HepG2 (cell line): ENCODE measurements around the gene MRPL34. TPM values are rescaled to one million over a fixed set of nuclear protein-coding genes. Genes with fewer than 3 reads are reported as not detected.

Experiments
- ATF1 ChIP-seq: IDR thresholded peaks from 2 replicates; pipeline ENCODE4 v1.6.1; 2016; ENCODE audit warnings: mild to moderate bottlenecking, control low read depth
- EEA1 ChIP-seq: sonication (generic); formaldehyde crosslinking; IDR thresholded peaks from 2 replicates; pipeline ENCODE4 v1.5.1; 2020; ENCODE audit warnings: mild to moderate bottlenecking, missing genetic modification reagents, borderline replicate concordance
- GTF2F1 ChIP-seq: fragments of 150-350 bp; IDR thresholded peaks from 2 replicates; pipeline ENCODE4 v1.6.1; 2014; ENCODE audit warnings: low read length
- KAT8 ChIP-seq: IDR thresholded peaks from 2 replicates; pipeline ENCODE4 v1.6.1; 2016; ENCODE audit warnings: missing genetic modification reagents, missing compliant biosample characterization
- MXD1 ChIP-seq: sonication (generic); formaldehyde crosslinking; IDR thresholded peaks from 2 replicates; pipeline ENCODE4 v1.4.0; 2020; ENCODE audit warnings: mild to moderate bottlenecking, missing genetic modification reagents
- NFE2L1 ChIP-seq: sonication (generic); formaldehyde crosslinking; IDR thresholded peaks from 2 replicates; pipeline ENCODE4 v1.4.0; 2020; ENCODE audit warnings: missing genetic modification reagents, mild to moderate bottlenecking, borderline replicate concordance
- POLR2AphosphoS5 ChIP-seq: IDR thresholded peaks from 2 replicates; pipeline ENCODE4 v1.6.1; 2012; ENCODE audit warnings: low read depth, low read length
- RAD51 ChIP-seq: fragments of 450-650 bp; IDR thresholded peaks from 2 replicates; pipeline ENCODE4 v1.6.1; 2016; ENCODE audit warnings: borderline replicate concordance
- RARA ChIP-seq: IDR thresholded peaks from 2 replicates; pipeline ENCODE4 v1.6.1; 2016; ENCODE audit warnings: missing genetic modification reagents, missing compliant biosample characterization
- SMAD9 ChIP-seq: sonication (generic); formaldehyde crosslinking; IDR thresholded peaks from 2 replicates; pipeline ENCODE4 v1.5.1; 2020; ENCODE audit warnings: mild to moderate bottlenecking, missing genetic modification reagents
- SPEN ChIP-seq: sonication (generic); formaldehyde crosslinking; IDR thresholded peaks from 2 replicates; pipeline ENCODE4 v1.5.1; 2020; ENCODE audit warnings: low read depth, mild to moderate bottlenecking, missing genetic modification reagents
- TAF1 ChIP-seq: sonication (generic); formaldehyde crosslinking; IDR thresholded peaks from 2 replicates; pipeline ENCODE4 v1.4.0; 2020; ENCODE audit warnings: missing genetic modification reagents
- TBL1XR1 ChIP-seq: fragments of 150-350 bp; IDR thresholded peaks from 2 replicates; pipeline ENCODE4 v1.6.1; 2014; ENCODE audit warnings: borderline replicate concordance, low read length; ENCODE audit not compliant: partially characterized antibody
- ZBTB7A ChIP-seq: sonication (generic); formaldehyde crosslinking; IDR thresholded peaks from 2 replicates; pipeline ENCODE4 v1.8.0; 2022; ENCODE audit warnings: mild to moderate bottlenecking, missing genetic modification reagents
- ZBTB8A ChIP-seq: sonication (generic); formaldehyde crosslinking; IDR thresholded peaks from 2 replicates; pipeline ENCODE4 v1.4.0; 2020; ENCODE audit warnings: mild to moderate bottlenecking, low read depth, missing genetic modification reagents, borderline replicate concordance
- ZNF30 ChIP-seq: sonication (generic); formaldehyde crosslinking; IDR thresholded peaks from 2 replicates; pipeline ENCODE4 v1.5.0; 2020; ENCODE audit warnings: mild to moderate bottlenecking, missing genetic modification reagents
- ZNF335 ChIP-seq: sonication (generic); formaldehyde crosslinking; IDR thresholded peaks from 2 replicates; pipeline ENCODE4 v1.4.0; 2020; ENCODE audit warnings: missing genetic modification reagents
- polyA plus RNA-seq, 8 experiments: library from polyadenylated mRNA; depleted of rRNA in 3 of 8; stranded (reverse) in 7 of 8; unstranded in 1 of 8; fragments of >200 nt; fragmentation: Illumina TruSeq in 4 of 8; extraction: Trizol in 4 of 8; gene quantifications; 2 replicates each; pipeline versions ENCODE4 v1.2.1 to v1.2.3, GENCODE V29; 2011 to 2016; ENCODE audit warnings: low read depth in 4 of 8, missing spikeins in 1 of 8, mixed read lengths in 1 of 8; ENCODE audit not compliant: insufficient read depth in 1 of 8
- total RNA-seq, 5 experiments: library from RNA; depleted of rRNA; stranded (reverse); fragments of >200 nt; fragmentation: Illumina TruSeq; extraction: Trizol; gene quantifications; 2 replicates each; pipeline ENCODE4 v1.2.3, GENCODE V29; 2016; ENCODE audit warnings: low read depth in 1 of 5
- TF ChIP-seq, protein P1 (sequence below): sonication (generic); formaldehyde crosslinking; IDR thresholded peaks from 2 replicates; pipeline ENCODE4 v1.5.1; 2020; ENCODE audit warnings: mild to moderate bottlenecking, missing genetic modification reagents, borderline replicate concordance
- TF ChIP-seq, protein P2 (sequence below): sonication (generic); formaldehyde crosslinking; IDR thresholded peaks from 2 replicates; pipeline ENCODE4 v1.4.0; 2020; ENCODE audit warnings: missing genetic modification reagents
- TF ChIP-seq, protein P3 (sequence below): sonication (generic); formaldehyde crosslinking; IDR thresholded peaks from 2 replicates; pipeline ENCODE4 v1.4.0; 2020; ENCODE audit warnings: low read depth, mild to moderate bottlenecking, missing genetic modification reagents
- TF ChIP-seq, protein P4 (sequence below): sonication (generic); formaldehyde crosslinking; IDR thresholded peaks from 2 replicates; pipeline ENCODE4 v1.4.0; 2020; ENCODE audit warnings: missing genetic modification reagents
- TF ChIP-seq, protein P5 (sequence below): sonication (generic); formaldehyde crosslinking; IDR thresholded peaks from 2 replicates; pipeline ENCODE4 v1.5.0; 2020; ENCODE audit warnings: missing genetic modification reagents

The MRPL34 gene
- total and polyA plus RNA-seq, 2 of the 13 experiments (the other 11 are each of a cell fraction or from before 2014, with no cell fraction given): 74.0 to 77.3 TPM

GRCh38 chr19:17303167-17303939 lies 2.3 kb upstream of the MRPL34 start, which contains the start of gene ABHD8 (continued):
- TF ChIP-seq SMAD9 (CRISPR knock-in tag) (no peak), ZBTB7A (no peak), ZNF30 (CRISPR knock-in tag) (no peak), TBL1XR1 (no peak), RAD51 (no peak), ZBTB8A (CRISPR knock-in tag) (no peak), MXD1 (peak; percentile 45; the same call in 1 of the 2 replicates), SPEN (CRISPR knock-in tag) (no peak), GTF2F1 (no peak), NFE2L1 (CRISPR knock-in tag) (no peak), TAF1 (CRISPR knock-in tag) (peak; percentile 61; the same call in 1 of the 2 replicates), POLR2AphosphoS5 (peak; percentile 32; the same call in 1 of the 2 replicates), KAT8 (CRISPR knock-in tag) (peak; percentile 73), RARA (peak; percentile 79), ATF1 (CRISPR knock-in tag) (no peak), EEA1 (CRISPR knock-in tag) (no peak), ZNF335 (peak; percentile 55; the same call in 1 of the 2 replicates)
- TF ChIP-seq, protein P1, sequence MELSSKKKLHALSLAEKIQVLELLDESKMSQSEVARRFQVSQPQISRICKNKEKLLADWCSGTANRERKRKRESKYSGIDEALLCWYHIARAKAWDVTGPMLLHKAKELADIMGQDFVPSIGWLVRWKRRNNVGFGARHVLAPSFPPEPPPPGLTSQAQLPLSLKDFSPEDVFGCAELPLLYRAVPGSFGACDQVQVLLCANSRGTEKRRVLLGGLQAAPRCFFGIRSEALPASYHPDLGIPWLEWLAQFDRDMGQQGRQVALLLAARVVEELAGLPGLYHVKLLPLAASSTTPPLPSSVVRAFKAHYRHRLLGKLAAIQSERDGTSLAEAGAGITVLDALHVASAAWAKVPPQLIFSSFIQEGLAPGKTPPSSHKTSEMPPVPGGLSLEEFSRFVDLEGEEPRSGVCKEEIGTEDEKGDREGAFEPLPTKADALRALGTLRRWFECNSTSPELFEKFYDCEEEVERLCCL (CRISPR knock-in tag): no peak
- TF ChIP-seq, protein P2, sequence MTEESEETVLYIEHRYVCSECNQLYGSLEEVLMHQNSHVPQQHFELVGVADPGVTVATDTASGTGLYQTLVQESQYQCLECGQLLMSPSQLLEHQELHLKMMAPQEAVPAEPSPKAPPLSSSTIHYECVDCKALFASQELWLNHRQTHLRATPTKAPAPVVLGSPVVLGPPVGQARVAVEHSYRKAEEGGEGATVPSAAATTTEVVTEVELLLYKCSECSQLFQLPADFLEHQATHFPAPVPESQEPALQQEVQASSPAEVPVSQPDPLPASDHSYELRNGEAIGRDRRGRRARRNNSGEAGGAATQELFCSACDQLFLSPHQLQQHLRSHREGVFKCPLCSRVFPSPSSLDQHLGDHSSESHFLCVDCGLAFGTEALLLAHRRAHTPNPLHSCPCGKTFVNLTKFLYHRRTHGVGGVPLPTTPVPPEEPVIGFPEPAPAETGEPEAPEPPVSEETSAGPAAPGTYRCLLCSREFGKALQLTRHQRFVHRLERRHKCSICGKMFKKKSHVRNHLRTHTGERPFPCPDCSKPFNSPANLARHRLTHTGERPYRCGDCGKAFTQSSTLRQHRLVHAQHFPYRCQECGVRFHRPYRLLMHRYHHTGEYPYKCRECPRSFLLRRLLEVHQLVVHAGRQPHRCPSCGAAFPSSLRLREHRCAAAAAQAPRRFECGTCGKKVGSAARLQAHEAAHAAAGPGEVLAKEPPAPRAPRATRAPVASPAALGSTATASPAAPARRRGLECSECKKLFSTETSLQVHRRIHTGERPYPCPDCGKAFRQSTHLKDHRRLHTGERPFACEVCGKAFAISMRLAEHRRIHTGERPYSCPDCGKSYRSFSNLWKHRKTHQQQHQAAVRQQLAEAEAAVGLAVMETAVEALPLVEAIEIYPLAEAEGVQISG (CRISPR knock-in tag): peak; percentile 50; the same call in 1 of the 2 replicates
- TF ChIP-seq, protein P3, sequence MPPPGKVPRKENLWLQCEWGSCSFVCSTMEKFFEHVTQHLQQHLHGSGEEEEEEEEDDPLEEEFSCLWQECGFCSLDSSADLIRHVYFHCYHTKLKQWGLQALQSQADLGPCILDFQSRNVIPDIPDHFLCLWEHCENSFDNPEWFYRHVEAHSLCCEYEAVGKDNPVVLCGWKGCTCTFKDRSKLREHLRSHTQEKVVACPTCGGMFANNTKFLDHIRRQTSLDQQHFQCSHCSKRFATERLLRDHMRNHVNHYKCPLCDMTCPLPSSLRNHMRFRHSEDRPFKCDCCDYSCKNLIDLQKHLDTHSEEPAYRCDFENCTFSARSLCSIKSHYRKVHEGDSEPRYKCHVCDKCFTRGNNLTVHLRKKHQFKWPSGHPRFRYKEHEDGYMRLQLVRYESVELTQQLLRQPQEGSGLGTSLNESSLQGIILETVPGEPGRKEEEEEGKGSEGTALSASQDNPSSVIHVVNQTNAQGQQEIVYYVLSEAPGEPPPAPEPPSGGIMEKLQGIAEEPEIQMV (CRISPR knock-in tag): no peak
- TF ChIP-seq, protein P4, sequence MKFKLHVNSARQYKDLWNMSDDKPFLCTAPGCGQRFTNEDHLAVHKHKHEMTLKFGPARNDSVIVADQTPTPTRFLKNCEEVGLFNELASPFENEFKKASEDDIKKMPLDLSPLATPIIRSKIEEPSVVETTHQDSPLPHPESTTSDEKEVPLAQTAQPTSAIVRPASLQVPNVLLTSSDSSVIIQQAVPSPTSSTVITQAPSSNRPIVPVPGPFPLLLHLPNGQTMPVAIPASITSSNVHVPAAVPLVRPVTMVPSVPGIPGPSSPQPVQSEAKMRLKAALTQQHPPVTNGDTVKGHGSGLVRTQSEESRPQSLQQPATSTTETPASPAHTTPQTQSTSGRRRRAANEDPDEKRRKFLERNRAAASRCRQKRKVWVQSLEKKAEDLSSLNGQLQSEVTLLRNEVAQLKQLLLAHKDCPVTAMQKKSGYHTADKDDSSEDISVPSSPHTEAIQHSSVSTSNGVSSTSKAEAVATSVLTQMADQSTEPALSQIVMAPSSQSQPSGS (CRISPR knock-in tag): no peak
- TF ChIP-seq, protein P5, sequence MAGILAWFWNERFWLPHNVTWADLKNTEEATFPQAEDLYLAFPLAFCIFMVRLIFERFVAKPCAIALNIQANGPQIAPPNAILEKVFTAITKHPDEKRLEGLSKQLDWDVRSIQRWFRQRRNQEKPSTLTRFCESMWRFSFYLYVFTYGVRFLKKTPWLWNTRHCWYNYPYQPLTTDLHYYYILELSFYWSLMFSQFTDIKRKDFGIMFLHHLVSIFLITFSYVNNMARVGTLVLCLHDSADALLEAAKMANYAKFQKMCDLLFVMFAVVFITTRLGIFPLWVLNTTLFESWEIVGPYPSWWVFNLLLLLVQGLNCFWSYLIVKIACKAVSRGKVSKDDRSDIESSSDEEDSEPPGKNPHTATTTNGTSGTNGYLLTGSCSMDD (CRISPR knock-in tag): no peak
